CD4-positive, alpha-beta T cell treated with Interleukin-6 for 4 hours (primary cell): ENCODE results near the gene SMARCA2.
A peak's percentile ranks its signal among the peaks of the same experiment; 100 is the strongest.

Source experiments
- DNase-seq: peaks from one replicate; pipeline ENCODE4 v3.0.0-alpha.2; 2020; ENCODE audit warnings: mixed read lengths

The SMARCA2 gene

DNA sequence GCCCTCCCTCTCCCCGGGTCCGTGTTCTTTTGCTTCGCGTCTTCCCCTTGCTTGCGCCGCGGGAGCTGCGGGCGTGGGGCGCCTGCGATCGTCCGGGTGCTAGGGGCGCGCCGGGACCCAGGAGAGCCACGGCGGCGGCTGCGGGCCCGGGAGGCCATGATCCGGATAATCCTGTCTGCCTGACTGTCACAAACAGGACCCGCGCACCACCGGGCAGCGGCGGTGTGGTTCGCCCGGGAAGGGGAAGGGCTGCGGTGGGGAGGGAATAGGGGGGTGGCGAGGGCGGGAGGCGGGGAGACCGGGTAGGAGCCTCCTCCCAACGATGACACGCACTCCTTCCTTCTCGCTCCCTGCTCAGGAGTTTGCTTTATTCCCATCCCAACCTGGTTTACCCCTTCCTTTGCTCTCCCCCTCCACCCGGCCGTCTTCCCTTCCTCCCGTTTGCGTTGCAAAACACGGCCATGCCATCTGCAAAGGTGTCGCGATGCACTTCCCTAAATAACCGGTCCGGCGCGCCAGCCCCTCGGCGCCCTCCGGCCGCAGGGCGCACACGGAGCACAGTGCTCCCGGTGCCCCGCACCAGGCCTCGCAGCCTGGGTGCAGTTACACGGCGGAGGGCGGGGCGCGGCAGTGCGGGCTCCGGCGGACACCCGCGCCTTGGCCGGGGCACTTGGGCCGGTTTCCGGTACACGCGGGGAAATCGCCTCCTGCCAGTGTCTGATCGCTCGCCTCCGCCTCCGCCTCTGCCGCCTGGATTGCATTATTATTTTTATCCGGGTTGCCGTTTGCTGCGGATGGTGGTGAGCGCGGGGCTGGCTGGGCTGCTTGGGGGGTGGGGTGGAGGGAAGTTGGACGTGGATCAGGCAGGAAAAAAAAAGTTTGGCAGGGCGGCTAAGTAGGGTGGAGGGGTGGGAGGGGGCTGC lies 1.5 kb downstream of the SMARCA2 start:
- peak; percentile 77 for DNase-seq

DNA sequence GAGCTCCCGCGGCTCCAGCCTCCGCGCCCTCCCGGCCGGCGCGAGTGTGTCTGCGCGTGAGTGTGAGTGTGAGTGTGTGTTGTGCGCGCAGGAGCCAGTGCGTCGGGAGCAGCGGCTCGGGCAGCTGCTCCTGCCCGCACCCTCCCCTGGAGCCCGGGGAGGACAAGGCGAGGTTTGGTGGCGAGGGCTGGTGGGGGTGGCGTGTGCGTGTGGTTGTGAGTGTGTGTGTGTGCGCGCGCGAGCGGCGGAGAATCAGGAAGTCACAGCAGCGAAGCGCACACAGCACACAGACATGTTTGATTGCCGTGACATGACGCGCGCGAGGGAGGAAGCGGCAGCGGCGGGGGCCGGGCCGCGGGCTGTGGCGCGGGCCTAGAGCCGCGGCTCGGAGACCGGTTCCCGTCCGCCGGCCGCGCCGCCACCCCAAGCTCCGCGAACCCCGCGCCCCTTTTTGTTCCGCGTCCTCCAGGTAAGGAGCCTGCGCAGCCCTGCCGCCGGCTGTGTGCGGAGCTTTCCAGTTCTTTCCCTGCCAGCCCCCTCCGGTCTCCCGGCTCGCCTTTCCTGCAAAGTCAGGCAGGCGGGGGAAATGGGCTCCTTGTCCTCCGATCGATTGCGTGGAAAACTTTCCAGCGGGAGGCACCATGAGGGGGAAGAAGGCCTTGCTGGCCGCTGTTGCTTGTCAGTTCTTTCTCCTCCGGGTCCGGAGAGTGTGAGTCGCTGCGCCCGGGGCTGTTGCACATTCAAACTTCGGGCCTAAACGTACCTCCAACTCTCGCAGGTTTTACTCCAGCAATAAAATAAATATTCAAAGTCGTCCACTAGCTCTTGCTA lies 2.4 kb downstream of the SMARCA2 start:
- DNase-seq: peak; percentile 89

- DNase-seq: no peak
Measured at GRCh38 chr9:2018162-2018643, 3.1 kb downstream of the SMARCA2 start.

GRCh38 chr9:2018764-2019558 lies 3.8 kb downstream of the SMARCA2 start:
- peak; percentile 46 for DNase-seq

- no peak for DNase-seq
Measured at GRCh38 chr9:2019723-2020122, 4.6 kb downstream of the SMARCA2 start.

DNA sequence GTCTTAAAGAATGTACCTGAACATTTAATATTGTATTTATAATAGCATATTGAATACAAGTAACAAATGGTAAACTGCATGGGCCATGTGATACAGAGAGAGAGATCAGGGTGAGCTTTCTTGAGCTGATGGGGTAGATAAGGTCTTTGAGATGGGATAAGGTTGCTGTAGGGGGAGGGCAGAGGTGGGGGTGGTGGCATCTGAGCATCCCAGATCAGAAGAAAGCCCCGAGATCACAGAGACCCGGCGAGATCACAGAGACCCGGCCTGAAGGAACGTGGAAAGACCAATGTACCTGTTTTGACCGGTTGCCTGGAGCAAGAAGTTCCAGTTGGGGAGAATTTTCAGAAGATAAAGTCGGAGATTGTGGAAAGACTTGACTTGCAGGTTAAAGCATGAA lies 6.6 kb downstream of the SMARCA2 start:
- DNase-seq: no peak

GRCh38 chr9:2022560-2022959 lies 7.4 kb downstream of the SMARCA2 start:
- DNase-seq: no peak

DNA sequence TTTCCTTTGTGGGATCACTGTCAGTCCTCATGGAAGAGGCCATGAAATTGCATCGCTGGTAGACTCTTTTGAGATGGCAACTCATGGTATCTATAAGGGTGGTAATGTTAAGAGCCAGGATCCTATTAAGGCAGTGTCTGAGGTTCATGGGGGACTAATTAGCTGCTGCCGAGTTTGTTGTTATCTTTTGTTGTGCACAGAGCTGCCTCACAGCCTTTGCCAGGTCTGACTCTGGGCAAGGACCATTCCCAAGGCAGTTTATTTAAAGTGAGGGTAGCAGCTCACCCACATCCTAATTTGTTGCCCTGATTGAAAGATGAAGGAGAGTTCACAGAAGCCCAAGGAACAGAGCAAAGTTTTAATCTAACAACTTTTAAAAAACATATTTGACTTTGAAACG lies 7.9 kb downstream of the SMARCA2 start:
- no peak for DNase-seq

- no peak for DNase-seq
Measured at GRCh38 chr9:2023532-2023931, 8.4 kb downstream of the SMARCA2 start.

DNA sequence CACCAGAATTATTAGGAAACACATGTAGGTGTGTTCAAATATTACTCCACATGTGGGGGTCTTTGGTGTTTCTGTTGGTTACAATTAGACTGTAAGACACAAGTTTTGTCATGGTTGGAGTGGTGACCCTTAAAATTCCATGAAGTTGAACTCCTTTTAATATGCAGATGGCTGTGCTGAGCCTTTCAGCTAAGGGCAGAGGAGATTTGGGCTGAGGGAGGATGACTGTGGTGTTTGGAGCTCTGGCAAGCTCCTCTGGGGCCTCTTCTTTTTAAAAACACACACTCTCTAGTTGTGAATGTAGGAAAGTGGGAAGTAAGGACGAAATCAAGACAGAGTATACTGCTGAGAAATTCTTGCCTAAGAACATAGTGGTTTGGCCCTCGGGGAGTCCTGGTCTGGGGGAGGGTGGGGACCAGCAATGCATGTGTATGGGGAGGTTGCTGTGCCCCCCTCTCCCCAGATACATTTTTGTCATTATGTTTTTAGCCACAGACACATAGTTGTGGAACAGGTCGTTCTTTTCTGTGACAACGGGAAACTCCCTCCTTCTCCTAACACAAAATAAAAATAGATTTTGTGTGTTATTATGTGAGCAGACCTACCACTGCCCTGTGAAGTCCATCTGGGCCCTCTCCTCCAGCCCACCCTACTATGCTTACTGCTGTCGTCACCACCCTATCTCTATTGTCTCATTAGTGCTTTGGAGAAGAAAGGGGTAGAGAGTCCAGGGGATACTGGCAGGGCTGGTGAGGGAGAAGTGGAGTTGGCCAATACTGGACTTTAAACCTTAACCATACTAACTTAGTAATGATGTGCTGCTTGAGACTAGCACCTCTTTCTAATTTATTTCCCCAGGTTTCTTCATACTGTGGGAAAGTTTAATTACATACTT lies 10.0 kb downstream of the SMARCA2 start:
- DNase-seq: no peak

DNA sequence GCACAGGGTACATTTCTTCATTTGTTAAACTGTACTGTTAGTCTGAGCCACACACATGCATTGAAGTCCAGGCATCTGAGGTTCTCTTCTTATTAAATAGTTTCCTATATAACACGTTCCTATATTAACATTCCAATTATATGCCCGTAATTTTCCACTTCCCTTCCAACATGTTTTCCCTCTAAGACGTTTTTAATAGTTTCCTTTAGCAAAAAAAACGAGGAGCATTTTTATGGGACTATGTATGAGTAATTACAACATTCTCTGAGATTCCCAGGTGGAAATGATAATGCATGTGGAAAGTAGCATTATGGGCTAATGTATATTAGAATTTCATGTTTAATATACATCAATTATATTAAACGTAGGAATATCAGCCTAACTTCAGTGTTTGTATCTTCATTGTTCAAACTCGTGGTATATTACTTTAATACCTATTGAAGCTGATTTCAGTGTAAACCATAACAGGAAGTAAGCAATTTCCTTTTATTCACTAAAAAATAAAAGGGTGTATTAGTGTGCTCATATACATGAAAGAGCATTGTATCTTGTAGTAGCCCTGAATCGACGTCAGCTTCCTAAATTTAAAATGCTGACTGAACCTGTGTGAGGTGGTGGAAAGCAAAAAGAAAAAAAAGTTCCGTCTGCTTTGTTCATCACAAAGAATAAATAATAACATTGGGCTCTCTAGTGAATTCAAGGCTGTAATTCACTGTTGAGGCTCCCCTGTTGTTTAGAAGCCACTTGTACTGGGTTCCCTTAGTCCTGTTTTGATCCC lies 11.3 kb downstream of the SMARCA2 start:
- no peak for DNase-seq

DNA sequence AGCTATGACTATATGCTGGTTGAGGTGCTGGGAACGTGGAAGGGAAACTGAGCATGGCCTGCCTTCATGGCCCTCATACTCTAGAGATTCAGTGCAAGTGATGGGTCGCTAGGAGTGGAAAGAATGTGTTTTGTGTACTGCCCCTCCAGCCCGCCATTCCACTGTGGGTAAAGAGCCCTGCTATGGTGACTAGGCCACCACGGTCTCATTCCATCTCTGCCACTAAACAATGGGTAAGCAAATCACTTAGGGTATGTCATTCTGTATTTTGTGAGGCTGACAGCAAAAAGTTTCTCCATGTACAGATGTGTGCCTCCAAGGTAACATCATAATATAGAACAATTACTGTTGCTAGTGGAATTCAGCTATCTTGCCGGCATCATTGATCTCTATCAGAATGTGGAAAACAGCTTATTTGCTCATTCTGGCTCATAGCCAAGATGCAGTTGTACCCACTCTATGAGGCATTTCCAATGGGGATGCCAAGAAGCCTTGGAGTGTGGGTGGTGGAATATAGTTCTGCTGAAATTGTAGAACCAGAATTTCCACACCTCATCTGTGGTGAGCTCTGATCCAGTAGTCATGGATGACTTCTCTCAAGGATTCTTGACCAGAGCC lies 12.5 kb downstream of the SMARCA2 start:
- no peak for DNase-seq

GRCh38 chr9:2028888-2029287 lies 13.7 kb downstream of the SMARCA2 start:
- DNase-seq: no peak

GRCh38 chr9:2029666-2030170 lies 14.6 kb downstream of the SMARCA2 start:
- no peak for DNase-seq

- DNase-seq: no peak
Measured at GRCh38 chr9:2032234-2032633, 17.1 kb downstream of the SMARCA2 start.

DNA sequence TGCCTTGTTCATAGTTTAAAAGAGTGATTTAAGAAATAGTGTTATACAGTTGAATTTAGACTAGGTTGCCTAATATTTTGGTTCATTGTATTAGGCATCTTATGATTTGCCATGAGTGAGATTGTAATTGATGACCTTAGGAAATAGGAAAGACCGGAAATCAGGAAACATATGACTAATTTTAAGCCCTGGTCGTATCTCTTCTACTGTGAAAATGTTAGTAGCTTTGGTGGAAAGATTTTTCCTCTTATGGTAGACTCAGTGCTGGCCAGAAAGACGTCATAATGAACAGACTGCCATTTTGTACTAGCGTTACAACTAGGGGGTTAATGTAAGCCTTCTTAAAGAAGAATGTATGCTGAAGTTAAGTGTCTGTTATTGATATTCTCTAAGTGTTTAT lies 21.7 kb downstream of the SMARCA2 start:
- DNase-seq: no peak

DNA sequence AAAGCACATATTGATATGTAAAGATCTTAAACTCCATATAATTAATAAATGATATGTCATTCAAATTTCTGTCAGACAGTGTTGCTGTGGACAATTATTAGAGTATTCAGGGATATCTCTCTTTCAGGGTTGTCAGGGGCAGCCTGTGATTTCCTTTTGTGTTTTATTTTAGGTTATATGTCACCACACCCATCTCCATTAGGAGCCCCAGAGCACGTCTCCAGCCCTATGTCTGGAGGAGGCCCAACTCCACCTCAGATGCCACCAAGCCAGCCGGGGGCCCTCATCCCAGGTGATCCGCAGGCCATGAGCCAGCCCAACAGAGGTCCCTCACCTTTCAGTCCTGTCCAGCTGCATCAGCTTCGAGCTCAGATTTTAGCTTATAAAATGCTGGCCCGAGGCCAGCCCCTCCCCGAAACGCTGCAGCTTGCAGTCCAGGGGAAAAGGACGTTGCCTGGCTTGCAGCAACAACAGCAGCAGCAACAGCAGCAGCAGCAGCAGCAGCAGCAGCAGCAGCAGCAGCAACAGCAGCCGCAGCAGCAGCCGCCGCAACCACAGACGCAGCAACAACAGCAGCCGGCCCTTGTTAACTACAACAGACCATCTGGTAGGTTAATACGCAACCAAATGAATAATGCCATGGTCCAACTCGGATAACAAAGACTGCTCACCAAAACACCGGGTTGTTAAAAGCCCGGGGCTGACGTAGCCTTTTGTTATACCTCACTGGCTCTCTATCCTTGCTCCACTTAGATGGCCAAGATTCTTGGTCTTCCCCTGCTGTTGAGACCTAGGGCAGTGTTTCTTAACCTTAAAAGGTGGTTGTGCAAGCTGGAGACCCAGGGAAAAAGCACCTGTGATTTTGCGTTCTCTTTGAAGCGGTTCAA lies 24.4 kb downstream of the SMARCA2 start:
- DNase-seq: no peak

GRCh38 chr9:2040828-2041227 lies 25.7 kb downstream of the SMARCA2 start:
- DNase-seq: no peak

DNA sequence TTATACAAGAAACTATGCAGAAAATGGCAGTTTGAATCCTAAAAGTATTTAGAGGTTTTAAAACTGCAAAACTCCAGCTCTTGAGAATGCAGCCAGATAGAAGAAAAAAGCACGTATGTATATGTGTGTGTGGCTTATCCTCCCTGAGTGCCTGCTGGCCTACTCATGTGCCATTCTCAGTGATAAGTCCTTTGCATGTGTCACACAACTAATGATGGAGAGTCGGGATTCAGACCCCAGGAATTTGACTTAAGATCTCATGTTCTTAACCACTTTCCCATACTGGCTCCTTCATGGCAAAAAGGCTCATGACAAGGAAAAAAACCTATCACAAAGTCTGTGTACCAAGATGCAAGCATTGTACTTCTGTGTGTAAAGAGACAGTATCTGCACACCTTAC lies 26.6 kb downstream of the SMARCA2 start:
- no peak for DNase-seq
